Adipocyte (in vitro differentiated cells): Measurements from ENCODE around the gene OPHN1.

ENCODE experiments used
- DNase-seq: peaks from one replicate; pipeline ENCODE4 v3.0.0-alpha.2; 2015; ENCODE audit warnings: low read depth
- H3K27me3 ChIP-seq: replicated peaks from 2 replicates; pipeline ENCODE4 v1.7.0; 2013; ENCODE audit warnings: mild to moderate bottlenecking, low read length, moderate library complexity; ENCODE audit not compliant: control insufficient read depth, insufficient read depth
- H3K36me3 ChIP-seq: 2 replicates; pipeline ENCODE4 v1.7.0; 2013; ENCODE audit warnings: low read length, mild to moderate bottlenecking, moderate library complexity; ENCODE audit not compliant: control insufficient read depth, insufficient read depth, severe bottlenecking
- H3K4me1 ChIP-seq: 2 replicates; pipeline ENCODE4 v1.7.0; 2013; ENCODE audit warnings: mild to moderate bottlenecking, low read length, moderate library complexity; ENCODE audit not compliant: control insufficient read depth, insufficient read depth
- H3K4me3 ChIP-seq: 2 replicates; pipeline ENCODE4 v1.7.0; 2013; ENCODE audit warnings: mild to moderate bottlenecking, low read length, moderate library complexity
- H3K9ac ChIP-seq: 2 replicates; pipeline ENCODE4 v1.7.0; 2013; ENCODE audit warnings: mild to moderate bottlenecking, low read length, moderate library complexity
- H3K9me3 ChIP-seq: 2 replicates; pipeline ENCODE4 v1.7.0; 2013; ENCODE audit warnings: mild to moderate bottlenecking, low read length, moderate library complexity; ENCODE audit not compliant: control insufficient read depth

The OPHN1 gene

GRCh38 chrX:68146054-68146453 lies 287.2 kb downstream of the OPHN1 start:
- Histone ChIP-seq H3K27me3 (no peaks in the 10 kb centered on the region), H3K9ac (no peak overlapping the region), H3K36me3 (no peaks in the 10 kb centered on the region), H3K4me1 (no peaks in the 10 kb centered on the region), H3K9me3 (no peaks in the 10 kb centered on the region), H3K4me3 (no peak overlapping the region)
- peak; percentile 58 for DNase-seq

DNA sequence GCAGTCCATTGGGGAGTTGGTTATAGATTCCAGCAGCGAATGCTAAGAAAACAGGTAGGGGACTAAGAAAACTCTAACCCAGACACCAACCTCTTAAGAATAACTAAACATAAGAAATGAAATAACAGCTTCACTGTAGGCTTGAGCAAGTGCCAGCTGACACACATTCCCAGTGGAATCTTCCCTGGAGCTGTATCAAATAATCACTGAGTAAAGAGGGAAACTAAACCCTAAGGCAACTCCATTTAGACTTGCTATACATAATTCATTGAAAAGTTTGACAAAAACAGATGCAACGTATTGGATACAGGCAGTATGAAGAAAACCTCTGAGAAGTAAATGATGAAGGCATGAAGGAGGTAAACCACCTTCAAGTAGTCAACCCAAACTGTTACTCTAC lies 293.5 kb downstream of the OPHN1 start:
- DNase-seq: no peak
- no peaks in the 10 kb centered on the region for H3K36me3 ChIP-seq
- H3K4me3 ChIP-seq: no peak overlapping the region
- peaks cover 5% of the 10 kb centered on the region for H3K9me3 ChIP-seq
- H3K27me3 ChIP-seq: no peaks in the 10 kb centered on the region
- H3K4me1 ChIP-seq: no peaks in the 10 kb centered on the region
- H3K9ac ChIP-seq: no peak overlapping the region

GRCh38 chrX:68133181-68133580 lies 300.1 kb downstream of the OPHN1 start:
- H3K4me1 ChIP-seq: no peaks in the 10 kb centered on the region
- H3K36me3 ChIP-seq: no peaks in the 10 kb centered on the region
- no peak overlapping the region for H3K4me3 ChIP-seq
- no peak for DNase-seq
- peaks cover 5% of the 10 kb centered on the region for H3K9me3 ChIP-seq
- H3K9ac ChIP-seq: no peak overlapping the region
- no peaks in the 10 kb centered on the region for H3K27me3 ChIP-seq

DNA sequence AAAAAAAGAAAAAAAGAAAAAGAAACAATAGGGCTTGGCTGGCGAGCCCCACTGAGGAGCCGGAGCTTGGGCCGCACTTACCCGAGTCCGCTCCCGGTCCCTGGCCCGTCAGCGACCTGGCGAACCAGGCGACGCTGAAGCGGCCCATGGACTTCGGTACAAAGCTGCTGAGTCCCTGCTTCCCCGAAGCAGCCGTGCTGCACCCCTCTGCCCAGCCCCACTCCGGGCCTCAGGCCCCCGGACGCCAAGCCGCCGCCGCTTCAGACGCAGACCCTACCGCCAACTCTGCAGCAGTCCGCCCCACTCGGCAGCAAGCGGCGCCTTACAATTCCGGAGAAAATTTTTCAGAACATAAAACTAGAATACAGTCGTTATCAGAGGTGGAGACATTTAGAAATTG lies 300.5 kb downstream of the OPHN1 start:
- DNase-seq: no peak
- Histone ChIP-seq H3K27me3 (no peaks in the 10 kb centered on the region), H3K9ac (no peak overlapping the region)

DNA sequence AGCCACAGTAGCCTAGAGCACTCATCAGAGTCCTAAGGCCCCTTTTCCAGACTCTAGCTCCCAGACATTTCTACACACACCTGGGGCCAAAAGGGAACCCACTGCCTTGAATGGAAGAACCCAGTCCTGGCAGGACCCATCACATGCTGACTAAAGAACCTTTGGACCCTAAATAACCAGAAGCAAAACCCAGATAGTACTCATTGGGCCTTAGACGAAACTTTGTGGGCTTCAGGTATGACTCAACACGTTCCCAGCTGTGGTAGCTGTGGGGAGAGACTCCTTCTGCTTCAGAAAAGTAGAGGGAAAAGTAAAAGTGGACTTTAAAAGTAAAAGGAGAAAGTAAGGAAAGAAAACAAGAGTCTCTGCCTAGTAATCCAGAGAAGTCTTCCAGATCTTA lies 311.5 kb downstream of the OPHN1 start:
- Histone ChIP-seq H3K4me1 (no peaks in the 10 kb centered on the region), H3K9ac (no peak overlapping the region), H3K27me3 (no peaks in the 10 kb centered on the region)

More for the DNA sequence above, 300.5 kb downstream of the OPHN1 start:
- H3K4me3 ChIP-seq: no peak overlapping the region
- H3K4me1 ChIP-seq: no peaks in the 10 kb centered on the region
- H3K36me3 ChIP-seq: no peaks in the 10 kb centered on the region
- H3K9me3 ChIP-seq: peaks cover 10% of the 10 kb centered on the region

DNA sequence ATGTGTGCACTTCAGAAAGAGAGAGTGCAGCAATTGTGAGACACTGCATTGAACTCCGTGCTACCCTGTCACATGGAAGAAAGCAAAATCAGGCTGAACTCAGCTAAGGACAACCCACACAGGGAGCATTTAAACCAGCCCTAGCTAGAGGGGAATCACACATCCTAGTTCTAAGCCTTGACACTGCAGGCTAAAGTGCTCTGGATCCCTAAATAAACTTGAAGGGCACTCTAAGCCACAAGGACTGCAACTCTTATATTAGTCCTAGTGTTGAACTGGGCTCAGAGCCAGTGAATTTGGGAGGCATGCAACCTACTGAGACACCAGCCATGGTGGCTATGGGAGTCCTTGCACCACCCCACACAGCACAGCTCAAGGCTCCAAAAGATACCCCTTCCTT lies 311.9 kb downstream of the OPHN1 start:
- no peak for DNase-seq
- Histone ChIP-seq H3K36me3 (no peaks in the 10 kb centered on the region), H3K27me3 (no peaks in the 10 kb centered on the region), H3K9ac (no peak overlapping the region), H3K9me3 (peaks cover 36% of the 10 kb centered on the region), H3K4me1 (no peaks in the 10 kb centered on the region), H3K4me3 (no peak overlapping the region)

More for the DNA sequence above, 311.5 kb downstream of the OPHN1 start:
- no peaks in the 10 kb centered on the region for H3K36me3 ChIP-seq
- DNase-seq: no peak
- peaks cover 40% of the 10 kb centered on the region for H3K9me3 ChIP-seq
- H3K4me3 ChIP-seq: no peak overlapping the region

- DNase-seq: no peak
- Histone ChIP-seq H3K4me3 (no peak overlapping the region), H3K9ac (no peak overlapping the region)
Observed at GRCh38 chrX:68115371-68115770, 317.9 kb downstream of the OPHN1 start.

GRCh38 chrX:68114573-68115129 lies 318.6 kb downstream of the OPHN1 start:
- Histone ChIP-seq H3K4me3 (no peak overlapping the region), H3K9ac (no peak overlapping the region), H3K36me3 (no peaks in the 10 kb centered on the region), H3K27me3 (no peaks in the 10 kb centered on the region), H3K9me3 (peaks cover 9% of the 10 kb centered on the region), H3K4me1 (no peaks in the 10 kb centered on the region)
- peak; percentile 3 for DNase-seq

More at GRCh38 chrX:68115371-68115770, 317.9 kb downstream of the OPHN1 start:
- Histone ChIP-seq H3K27me3 (no peaks in the 10 kb centered on the region), H3K36me3 (no peaks in the 10 kb centered on the region), H3K4me1 (no peaks in the 10 kb centered on the region), H3K9me3 (peaks cover 14% of the 10 kb centered on the region)

DNA sequence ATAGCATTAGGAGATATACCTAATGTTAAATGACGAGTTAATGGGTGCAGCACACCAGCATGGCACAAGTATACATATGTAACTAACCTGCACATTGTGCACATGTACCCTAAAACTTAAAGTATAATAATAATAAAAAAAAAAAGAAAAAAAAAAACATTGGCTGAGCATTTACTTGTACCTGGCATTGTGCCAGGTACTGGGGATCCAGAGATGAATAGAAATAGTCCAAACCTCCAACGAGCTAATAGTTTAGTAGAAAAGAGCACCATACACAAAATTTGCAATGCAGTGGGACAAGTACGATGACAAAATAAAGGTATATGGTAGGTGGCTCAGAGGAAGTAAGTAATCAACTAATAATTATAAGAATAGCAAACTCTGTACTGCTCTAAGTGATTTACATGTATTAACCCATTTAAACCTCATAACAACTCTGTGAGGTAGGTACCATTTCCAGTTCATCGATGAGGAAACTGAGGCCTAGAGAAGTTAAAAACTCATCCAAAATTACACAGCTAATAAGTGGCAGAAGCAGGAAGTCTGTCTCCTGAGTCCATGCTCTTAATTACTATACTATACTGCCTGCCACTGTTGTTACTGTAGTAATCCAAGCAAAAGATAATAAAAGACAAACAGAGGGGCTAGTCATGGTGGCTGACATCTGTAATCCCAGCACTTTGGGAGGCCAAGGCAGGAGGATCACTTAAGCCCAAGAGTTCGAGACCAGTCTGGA lies 319.3 kb downstream of the OPHN1 start:
- Histone ChIP-seq H3K4me3 (no peak overlapping the region), H3K9me3 (peaks cover 9% of the 10 kb centered on the region), H3K9ac (no peak overlapping the region), H3K4me1 (no peaks in the 10 kb centered on the region), H3K36me3 (no peaks in the 10 kb centered on the region), H3K27me3 (peaks cover 3% of the 10 kb centered on the region)
- no peak for DNase-seq

- Histone ChIP-seq H3K9me3 (peaks cover 9% of the 10 kb centered on the region), H3K36me3 (no peaks in the 10 kb centered on the region), H3K9ac (no peak overlapping the region), H3K4me1 (no peaks in the 10 kb centered on the region), H3K27me3 (peaks cover 3% of the 10 kb centered on the region), H3K4me3 (no peak overlapping the region)
- DNase-seq: no peak
Observed at GRCh38 chrX:68112321-68112720, 321.0 kb downstream of the OPHN1 start.

- Histone ChIP-seq H3K36me3 (no peaks in the 10 kb centered on the region), H3K4me1 (no peaks in the 10 kb centered on the region), H3K9ac (no peak overlapping the region), H3K27me3 (peaks cover 3% of the 10 kb centered on the region), H3K9me3 (peaks cover 13% of the 10 kb centered on the region), H3K4me3 (no peak overlapping the region)
- DNase-seq: no peak
Observed at GRCh38 chrX:68109162-68109561, 324.1 kb downstream of the OPHN1 start.
